GM19099 (cell line): ENCODE data around the gene PCP4L1.

Experiments
- POLR2A ChIP-seq: IDR thresholded peaks from 3 replicates; pipeline ENCODE4 v1.6.1; 2011; ENCODE audit warnings: low read depth; ENCODE audit not compliant: insufficient read length; ENCODE audit errors: extremely low read depth

The PCP4L1 gene

DNA sequence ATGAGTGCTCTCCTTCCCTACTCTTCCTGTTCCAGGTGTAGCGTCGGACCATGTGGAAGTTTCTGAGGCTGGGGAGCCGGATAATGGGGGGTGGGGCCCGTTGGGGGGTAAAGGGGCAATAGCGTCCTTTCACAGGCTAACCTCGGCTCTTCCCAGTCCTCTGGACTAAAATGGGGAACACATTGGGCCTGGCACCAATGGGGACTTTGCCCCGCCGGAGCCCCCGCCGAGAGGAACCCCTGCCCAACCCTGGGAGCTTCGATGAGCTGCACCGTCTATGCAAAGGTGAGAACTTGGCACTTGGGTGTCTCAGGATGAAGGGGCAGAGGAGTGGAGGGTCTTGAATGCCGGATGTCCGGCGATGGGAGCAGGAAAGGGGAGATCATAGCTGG lies 32.2 kb upstream of the PCP4L1 start:
- TF ChIP-seq POLR2A = no peak

DNA sequence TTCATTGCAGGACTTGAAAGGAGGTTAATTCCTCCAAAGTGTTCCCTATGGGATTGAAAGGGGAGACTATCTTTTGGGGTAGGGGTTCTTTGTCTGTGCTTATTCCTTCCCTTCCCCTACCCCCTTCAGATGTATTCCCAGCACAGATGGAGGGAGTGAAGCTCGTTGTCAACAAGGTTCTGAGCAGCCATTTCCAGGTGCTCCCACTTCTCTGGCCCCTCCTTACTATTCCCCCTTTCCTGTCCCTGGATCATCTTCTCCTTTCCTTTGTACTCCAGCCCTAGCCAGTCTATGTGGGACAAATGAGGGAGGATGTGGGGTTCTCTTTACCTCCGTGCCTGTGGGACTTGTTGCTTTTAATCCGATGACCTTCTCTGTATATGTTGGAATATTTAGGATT lies 31.8 kb upstream of the PCP4L1 start:
- no peak for TF ChIP-seq POLR2A

DNA sequence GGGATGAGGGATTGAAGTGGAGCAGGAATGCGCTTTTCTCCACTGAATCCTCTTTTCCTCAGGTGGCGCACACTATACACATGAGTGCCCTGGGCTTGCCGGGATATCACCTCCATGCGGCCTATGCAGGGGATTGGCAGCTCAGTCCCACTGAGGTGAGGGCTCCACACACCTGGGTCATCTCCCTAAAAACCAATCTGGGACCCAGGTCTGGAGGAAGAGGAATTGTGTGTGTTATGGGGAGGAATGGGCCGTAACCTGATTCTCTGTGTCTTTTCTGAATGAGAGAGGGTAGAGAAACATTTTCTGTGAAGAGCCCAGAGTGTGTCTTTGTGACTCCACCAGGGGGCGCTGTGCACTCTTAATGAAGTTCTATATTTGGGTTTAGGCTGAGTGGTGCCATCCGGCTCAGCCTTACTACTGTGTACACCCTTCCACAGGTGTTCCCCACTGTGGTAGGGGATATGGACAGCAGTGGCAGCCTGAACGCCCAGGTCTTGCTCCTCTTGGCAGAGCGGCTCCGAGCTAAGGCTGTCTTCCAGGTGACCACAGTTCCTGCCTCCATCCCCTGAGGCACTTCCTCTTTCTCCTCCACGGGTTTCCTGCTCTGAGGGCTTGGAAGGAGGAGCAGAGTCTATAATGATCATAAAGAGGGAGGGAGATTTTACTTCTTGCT lies 31.2 kb upstream of the PCP4L1 start:
- TF ChIP-seq POLR2A = no peak

- TF ChIP-seq POLR2A = no peak
Observed at GRCh38 chr1:161228032-161228431, 30.5 kb upstream of the PCP4L1 start.

DNA sequence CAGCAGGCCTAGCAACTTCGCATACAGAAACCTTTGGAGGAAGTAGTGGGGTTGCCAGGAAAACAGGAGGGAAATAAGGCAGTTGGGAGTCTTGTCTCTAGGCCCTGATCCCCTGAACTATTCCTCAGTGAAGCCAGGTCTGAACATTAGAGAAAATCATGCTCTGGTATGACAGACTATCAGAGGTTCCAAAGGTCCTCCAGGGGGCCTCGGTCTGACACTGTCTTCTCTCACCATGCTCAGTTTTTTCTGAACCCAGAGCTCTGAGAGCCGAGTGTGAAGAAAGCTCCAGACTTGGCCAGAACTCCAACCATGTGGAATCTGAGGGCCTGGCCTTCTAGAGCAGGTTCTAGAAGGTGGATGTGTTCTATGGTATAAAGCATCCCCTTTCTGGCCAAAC lies 28.6 kb upstream of the PCP4L1 start:
- no peak for TF ChIP-seq POLR2A

- TF ChIP-seq POLR2A = no peak
Observed at GRCh38 chr1:161230762-161231161, 27.8 kb upstream of the PCP4L1 start.

- no peak for TF ChIP-seq POLR2A
Observed at GRCh38 chr1:161233102-161233501, 25.4 kb upstream of the PCP4L1 start.

GRCh38 chr1:161235957-161236775 lies 22.4 kb upstream of the PCP4L1 start:
- no peak for TF ChIP-seq POLR2A

- TF ChIP-seq POLR2A = no peak
Observed at GRCh38 chr1:161238039-161238473, 20.5 kb upstream of the PCP4L1 start, which contains the start of gene NR1I3. Gene NR1I3, minus strand, starts transcription at chr1:161238203. Its CDS starts 1,638 bp downstream, at chr1:161236565.

GRCh38 chr1:161241682-161242081 lies 16.9 kb upstream of the PCP4L1 start:
- TF ChIP-seq POLR2A = no peak

DNA sequence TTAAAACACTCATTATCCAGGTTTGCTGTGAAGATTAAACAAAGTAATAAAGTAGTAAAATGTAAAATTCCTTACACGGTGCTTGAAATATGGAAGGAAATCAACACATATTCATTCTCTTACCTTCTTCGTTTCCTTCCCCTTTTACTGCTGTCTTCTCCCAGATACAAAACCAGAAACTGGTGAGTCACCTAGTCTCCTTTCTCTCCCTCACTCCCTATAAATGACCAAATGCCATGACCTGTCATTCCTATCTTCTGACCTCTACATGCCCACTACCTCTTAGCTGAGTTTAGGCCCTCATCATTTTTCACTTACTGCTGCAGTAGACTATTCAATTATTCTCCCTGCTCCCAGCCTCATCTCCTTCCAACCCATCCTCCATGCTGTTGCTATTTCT lies 16.2 kb upstream of the PCP4L1 start:
- TF ChIP-seq POLR2A = no peak

DNA sequence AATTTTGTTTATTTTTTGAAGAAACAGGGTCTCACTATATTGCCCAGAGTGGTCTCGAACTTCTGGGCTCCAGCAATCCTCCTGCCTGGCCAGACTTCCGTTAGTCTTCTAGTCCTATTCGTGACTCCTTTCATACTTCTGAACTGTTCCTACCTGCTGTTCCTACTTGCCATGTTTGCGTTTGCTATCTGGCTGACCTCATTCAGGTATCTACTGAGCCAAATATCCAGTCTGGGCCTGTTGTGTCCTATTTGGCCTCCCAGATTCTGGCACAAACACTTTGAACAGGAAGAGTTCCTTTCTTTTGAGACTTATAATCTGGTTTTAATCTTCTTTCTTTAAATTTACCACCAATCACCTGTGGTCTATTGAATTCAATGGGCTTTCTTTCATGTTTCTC lies 13.7 kb upstream of the PCP4L1 start:
- no peak for TF ChIP-seq POLR2A

DNA sequence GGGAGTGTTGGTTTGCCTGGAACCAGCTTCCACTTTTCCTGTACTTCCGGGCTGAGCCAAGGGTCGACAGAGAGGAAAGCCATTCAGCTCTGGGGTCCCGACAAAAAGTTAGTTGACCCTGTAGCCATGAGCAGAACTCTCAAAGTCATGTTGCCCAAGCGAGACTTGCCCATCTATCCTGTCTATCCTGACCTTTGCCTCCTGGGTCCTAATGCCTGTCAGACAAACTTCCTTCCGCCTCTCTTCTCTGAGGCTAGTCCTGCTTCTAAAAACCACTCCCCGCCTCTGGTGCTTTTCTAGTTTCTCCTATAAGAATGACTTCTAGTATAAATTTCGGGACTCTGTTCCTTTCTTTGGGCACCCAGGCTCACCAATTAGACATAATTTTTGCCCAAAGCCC lies 7.7 kb upstream of the PCP4L1 start:
- TF ChIP-seq POLR2A = no peak

DNA sequence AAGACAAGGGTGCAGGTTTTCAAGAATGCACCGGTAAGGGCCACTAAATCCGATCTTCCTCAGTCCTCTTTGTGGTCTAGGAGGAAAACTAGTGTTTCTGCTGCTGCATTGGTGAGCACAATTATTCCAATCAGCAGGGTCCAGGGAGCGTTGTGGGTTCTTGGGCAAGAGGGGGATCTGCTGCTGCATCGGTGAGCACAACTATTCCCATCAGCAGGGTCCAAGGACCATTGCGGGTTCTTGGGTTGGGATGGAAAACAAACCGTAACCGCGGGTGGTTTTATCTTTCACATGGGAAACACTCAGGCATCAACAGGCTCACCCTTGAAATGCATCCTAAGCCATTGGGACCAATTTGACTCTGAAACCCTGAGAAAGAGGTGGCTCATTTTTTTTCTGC lies 7.0 kb upstream of the PCP4L1 start:
- no peak for TF ChIP-seq POLR2A

DNA sequence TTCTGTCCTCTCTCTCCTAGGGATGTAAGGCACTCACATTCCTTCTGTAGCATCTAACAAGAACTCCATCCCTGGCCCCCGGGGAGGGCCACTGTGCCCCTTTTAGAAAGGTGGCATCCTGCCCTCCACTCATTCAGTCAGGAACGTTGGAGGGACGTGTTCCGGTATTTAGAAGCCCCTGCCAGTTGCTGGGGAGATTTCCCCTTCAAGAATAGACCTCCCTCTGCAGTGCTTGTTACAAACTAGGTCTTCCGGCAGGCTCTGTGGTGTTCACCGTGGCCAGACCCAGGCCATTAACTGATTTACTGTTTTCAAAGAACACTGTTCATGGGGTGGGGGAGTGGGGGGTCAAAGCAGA lies 779 bp downstream of the PCP4L1 start:
- TF ChIP-seq POLR2A = no peak

- TF ChIP-seq POLR2A = no peak
Observed at GRCh38 chr1:161259765-161260164, 1.2 kb downstream of the PCP4L1 start.

DNA sequence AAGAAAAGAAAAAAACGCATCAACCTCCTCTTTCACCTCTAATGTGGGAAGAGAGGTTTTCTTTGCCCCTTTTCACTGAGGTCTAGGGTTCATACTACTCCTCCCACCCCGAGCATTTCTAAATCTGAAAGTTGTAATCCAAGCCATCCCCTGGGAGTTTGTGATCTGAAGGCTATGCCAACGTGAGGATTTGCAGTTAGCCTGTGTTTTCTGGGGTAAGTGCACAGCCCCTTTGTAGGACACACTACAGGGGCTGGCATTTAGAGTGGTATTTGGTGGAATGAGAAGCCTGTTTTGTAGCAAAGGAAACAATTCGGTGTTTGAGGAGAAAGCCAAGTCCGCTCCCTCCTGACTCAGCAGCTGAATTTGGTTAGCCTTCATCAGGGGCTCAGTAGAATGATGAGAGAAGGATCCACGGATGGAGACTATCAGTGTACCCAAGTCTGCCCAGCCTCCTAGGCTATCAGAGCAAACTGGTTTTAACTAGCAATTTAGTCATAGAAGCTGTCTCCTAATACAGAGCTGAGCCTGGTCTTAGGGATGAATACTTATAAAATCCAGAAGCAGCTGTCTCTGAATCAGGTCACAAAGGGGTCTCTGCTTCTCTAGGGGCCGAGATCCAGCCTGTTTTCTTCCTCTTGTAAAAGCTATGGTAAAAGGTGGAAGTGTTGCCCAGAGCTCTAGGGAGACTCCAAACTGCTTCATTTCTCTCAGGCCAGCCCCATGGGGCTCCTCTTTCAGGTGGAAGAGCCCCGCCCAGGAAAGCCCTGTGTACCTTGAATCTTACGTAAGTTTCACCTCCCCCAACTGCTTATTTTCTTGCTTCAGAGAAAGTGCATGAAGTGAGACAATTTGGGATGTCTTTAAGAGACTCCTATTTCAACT lies 2.1 kb downstream of the PCP4L1 start:
- no peak for TF ChIP-seq POLR2A
